Ishikawa (cell line): ENCODE results near the gene RFX4.

Experiments
- CEBPB ChIP-seq: IDR thresholded peaks from 2 replicates; pipeline ENCODE4 v1.6.1; 2012
- CREB1 ChIP-seq: IDR thresholded peaks from 2 replicates; pipeline ENCODE4 v1.6.1; 2012; ENCODE audit warnings: low read depth
- EGR1 ChIP-seq: IDR thresholded peaks from 2 replicates; pipeline ENCODE4 v1.6.1; 2012
- EP300 ChIP-seq: IDR thresholded peaks from 2 replicates; pipeline ENCODE4 v1.6.1; 2012; ENCODE audit warnings: borderline replicate concordance
- NFIC ChIP-seq: IDR thresholded peaks from 2 replicates; pipeline ENCODE4 v1.6.1; 2012
- TAF1 ChIP-seq: IDR thresholded peaks from 2 replicates; pipeline ENCODE4 v1.6.1; 2012; ENCODE audit warnings: low read depth, mild to moderate bottlenecking
- TCF12 ChIP-seq: IDR thresholded peaks from 2 replicates; pipeline ENCODE4 v1.6.1; 2012; ENCODE audit warnings: low read depth
- YY1 ChIP-seq: IDR thresholded peaks from 2 replicates; pipeline ENCODE4 v1.6.1; 2012; ENCODE audit warnings: low read depth
- TF ChIP-seq, protein P1 (sequence below): IDR thresholded peaks from 2 replicates; pipeline ENCODE4 v1.6.1; 2012; ENCODE audit warnings: low read depth, mild to moderate bottlenecking
- TF ChIP-seq, protein P2 (sequence below): IDR thresholded peaks from 2 replicates; pipeline ENCODE4 v1.6.1; 2012

DNA sequence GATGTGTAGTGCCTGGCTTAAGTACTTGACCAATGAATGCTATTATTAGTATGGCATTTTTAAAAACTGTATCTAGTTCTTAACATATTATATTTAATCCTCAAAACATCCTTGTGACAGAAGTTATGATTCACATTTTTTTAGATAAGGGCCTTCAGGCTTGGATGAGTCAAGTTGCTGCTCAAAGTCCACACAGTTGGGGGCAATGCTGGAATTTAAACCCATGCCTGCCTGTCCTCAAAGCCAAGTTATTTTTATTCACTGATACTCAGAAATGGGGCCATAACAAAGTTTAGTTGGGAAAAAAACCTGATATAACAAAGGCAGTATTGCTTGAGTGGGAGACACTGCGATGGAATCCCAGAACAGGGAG, 50.6 kb downstream of the RFX4 start:
- TF ChIP-seq TAF1 (no peak), EGR1 (no peak), NFIC (no peak), CEBPB (no peak), TCF12 (no peak), EP300 (no peak), YY1 (no peak), CREB1 (no peak)
- TF ChIP-seq, protein P1, sequence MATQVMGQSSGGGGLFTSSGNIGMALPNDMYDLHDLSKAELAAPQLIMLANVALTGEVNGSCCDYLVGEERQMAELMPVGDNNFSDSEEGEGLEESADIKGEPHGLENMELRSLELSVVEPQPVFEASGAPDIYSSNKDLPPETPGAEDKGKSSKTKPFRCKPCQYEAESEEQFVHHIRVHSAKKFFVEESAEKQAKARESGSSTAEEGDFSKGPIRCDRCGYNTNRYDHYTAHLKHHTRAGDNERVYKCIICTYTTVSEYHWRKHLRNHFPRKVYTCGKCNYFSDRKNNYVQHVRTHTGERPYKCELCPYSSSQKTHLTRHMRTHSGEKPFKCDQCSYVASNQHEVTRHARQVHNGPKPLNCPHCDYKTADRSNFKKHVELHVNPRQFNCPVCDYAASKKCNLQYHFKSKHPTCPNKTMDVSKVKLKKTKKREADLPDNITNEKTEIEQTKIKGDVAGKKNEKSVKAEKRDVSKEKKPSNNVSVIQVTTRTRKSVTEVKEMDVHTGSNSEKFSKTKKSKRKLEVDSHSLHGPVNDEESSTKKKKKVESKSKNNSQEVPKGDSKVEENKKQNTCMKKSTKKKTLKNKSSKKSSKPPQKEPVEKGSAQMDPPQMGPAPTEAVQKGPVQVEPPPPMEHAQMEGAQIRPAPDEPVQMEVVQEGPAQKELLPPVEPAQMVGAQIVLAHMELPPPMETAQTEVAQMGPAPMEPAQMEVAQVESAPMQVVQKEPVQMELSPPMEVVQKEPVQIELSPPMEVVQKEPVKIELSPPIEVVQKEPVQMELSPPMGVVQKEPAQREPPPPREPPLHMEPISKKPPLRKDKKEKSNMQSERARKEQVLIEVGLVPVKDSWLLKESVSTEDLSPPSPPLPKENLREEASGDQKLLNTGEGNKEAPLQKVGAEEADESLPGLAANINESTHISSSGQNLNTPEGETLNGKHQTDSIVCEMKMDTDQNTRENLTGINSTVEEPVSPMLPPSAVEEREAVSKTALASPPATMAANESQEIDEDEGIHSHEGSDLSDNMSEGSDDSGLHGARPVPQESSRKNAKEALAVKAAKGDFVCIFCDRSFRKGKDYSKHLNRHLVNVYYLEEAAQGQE: no peak
- TF ChIP-seq, protein P2, sequence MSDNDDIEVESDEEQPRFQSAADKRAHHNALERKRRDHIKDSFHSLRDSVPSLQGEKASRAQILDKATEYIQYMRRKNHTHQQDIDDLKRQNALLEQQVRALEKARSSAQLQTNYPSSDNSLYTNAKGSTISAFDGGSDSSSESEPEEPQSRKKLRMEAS: no peak
